RWPE2 (cell line): ENCODE data around the gene HPD.

ENCODE experiments used
- ATAC-seq: fragments of 200-7000 bp; cut with Tn5 transposase; 3 replicates; pipeline ENCODE4 v1.9.1; 2021; ENCODE audit warnings: low read depth
- DNase-seq: peaks from one replicate; pipeline ENCODE4 v3.0.0-alpha.2; 2020; ENCODE audit warnings: low spot score
- H3K27ac ChIP-seq: fragments of 450-650 bp; 2 replicates; pipeline ENCODE4 v1.5.1; 2017; ENCODE audit warnings: mild to moderate bottlenecking; ENCODE audit not compliant: poor library complexity, severe bottlenecking
- H3K27me3 ChIP-seq: fragments of 250-450 bp; sonication (Bioruptor Pico); 2 replicates; pipeline ENCODE4 v1.5.1; 2021; ENCODE audit warnings: mild to moderate bottlenecking, moderate library complexity; ENCODE audit not compliant: insufficient read depth, poor library complexity, severe bottlenecking
- H3K36me3 ChIP-seq: fragments of 250-450 bp; sonication (Bioruptor Pico); 2 replicates; pipeline ENCODE4 v1.5.1; 2020; ENCODE audit warnings: low read depth, mild to moderate bottlenecking, moderate library complexity
- H3K4me1 ChIP-seq: fragments of 250-450 bp; sonication (Bioruptor Pico); 2 replicates; pipeline ENCODE4 v1.5.1; 2021; ENCODE audit warnings: mild to moderate bottlenecking, moderate library complexity; ENCODE audit not compliant: insufficient read depth, poor library complexity, severe bottlenecking
- H3K4me3 ChIP-seq: fragments of 250-450 bp; sonication (Bioruptor Pico); 2 replicates; pipeline ENCODE4 v1.5.1; 2021; ENCODE audit warnings: mild to moderate bottlenecking, moderate library complexity; ENCODE audit not compliant: severe bottlenecking
- H3K9me3 ChIP-seq: fragments of 250-450 bp; sonication (Bioruptor Pico); 2 replicates; pipeline ENCODE4 v1.5.1; 2021; ENCODE audit warnings: mild to moderate bottlenecking, moderate library complexity; ENCODE audit not compliant: severe bottlenecking
- TF ChIP-seq, protein P1 (sequence below): fragments of 450-650 bp; IDR thresholded peaks from one replicate; pipeline ENCODE4 v1.5.1; 2017; ENCODE audit warnings: mild to moderate bottlenecking, moderate library complexity; ENCODE audit not compliant: poor library complexity, severe bottlenecking

Gene HPD

DNA sequence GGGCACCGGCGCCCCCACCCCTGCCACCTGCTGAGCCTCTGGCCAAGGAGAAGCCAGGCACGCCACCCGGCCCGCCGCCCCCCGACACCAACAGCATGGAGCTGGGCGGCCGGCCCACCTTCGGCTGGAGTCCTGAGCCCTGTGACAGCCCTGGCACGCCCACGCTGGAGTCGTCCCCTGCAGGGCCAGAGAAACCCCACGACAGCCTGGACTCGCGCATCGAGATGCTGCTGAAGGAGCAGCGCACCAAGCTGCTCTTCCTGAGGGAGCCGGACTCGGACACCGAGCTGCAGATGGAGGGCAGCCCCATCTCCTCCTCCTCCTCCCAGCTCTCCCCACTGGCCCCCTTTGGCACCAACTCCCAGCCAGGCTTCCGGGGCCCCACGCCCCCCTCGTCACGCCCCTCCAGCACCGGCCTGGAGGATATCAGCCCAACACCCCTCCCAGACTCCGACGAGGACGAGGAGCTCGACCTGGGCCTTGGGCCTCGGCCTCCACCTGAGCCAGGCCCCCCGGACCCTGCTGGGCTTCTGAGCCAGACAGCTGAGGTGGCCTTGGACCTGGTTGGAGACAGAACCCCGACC, 48.3 kb downstream of the HPD start:
- DNase-seq (no peak), ATAC-seq (no peak)
- TF ChIP-seq, protein P1, sequence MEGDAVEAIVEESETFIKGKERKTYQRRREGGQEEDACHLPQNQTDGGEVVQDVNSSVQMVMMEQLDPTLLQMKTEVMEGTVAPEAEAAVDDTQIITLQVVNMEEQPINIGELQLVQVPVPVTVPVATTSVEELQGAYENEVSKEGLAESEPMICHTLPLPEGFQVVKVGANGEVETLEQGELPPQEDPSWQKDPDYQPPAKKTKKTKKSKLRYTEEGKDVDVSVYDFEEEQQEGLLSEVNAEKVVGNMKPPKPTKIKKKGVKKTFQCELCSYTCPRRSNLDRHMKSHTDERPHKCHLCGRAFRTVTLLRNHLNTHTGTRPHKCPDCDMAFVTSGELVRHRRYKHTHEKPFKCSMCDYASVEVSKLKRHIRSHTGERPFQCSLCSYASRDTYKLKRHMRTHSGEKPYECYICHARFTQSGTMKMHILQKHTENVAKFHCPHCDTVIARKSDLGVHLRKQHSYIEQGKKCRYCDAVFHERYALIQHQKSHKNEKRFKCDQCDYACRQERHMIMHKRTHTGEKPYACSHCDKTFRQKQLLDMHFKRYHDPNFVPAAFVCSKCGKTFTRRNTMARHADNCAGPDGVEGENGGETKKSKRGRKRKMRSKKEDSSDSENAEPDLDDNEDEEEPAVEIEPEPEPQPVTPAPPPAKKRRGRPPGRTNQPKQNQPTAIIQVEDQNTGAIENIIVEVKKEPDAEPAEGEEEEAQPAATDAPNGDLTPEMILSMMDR, result no peak
- Histone ChIP-seq H3K4me1 (peaks cover 9% of the 10 kb centered on the region), H3K27me3 (no peaks in the 10 kb centered on the region), H3K27ac (no peak overlapping the region), H3K4me3 (no peak overlapping the region), H3K9me3 (no peaks in the 10 kb centered on the region), H3K36me3 (peaks cover 64% of the 10 kb centered on the region)

DNA sequence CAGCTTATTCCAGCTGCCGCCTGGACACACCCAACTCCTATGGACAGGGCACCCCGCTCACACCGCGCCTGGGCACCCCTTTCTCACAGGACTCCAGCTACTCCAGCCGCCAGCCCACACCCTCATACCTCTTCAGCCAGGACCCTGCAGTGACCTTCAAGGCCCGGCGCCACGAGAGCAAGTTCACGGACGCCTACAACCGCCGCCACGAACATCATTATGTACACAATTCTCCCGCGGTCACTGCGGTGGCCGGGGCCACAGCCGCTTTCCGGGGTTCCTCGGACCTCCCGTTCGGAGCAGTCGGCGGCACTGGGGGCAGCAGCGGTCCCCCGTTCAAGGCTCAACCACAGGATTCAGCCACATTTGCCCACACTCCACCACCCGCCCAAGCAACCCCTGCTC, 48.9 kb downstream of the HPD start:
- Histone ChIP-seq H3K4me1 (peaks cover 9% of the 10 kb centered on the region), H3K9me3 (no peaks in the 10 kb centered on the region), H3K36me3 (peaks cover 58% of the 10 kb centered on the region), H3K4me3 (no peak overlapping the region), H3K27ac (no peak overlapping the region), H3K27me3 (no peaks in the 10 kb centered on the region)
- TF ChIP-seq, protein P1, result no peak
- peak; percentile 68 for DNase-seq
- ATAC-seq, result no peak

DNA sequence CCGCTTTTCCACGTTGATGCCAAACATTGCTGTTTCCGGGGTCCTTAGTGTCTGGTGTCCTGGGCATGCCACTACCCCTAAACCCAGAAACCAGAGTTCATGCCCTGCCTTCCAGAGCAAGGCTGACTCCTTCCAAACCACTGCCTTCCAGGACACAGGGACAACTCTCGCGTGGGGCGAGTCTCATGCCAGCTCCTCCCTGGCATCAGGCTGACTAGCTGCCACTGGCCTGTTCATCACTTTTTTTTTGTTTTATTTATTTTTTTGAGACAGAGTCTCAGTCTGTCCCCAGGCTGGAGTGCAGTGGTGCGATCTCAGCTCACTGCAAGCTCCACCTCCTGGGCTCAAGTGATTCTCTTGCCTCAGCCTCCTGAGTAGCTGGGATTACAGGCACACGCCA, 50.0 kb downstream of the HPD start:
- TF ChIP-seq, protein P1, result no peak
- Histone ChIP-seq H3K27me3 (no peaks in the 10 kb centered on the region), H3K27ac (no peak overlapping the region), H3K4me1 (peaks cover 9% of the 10 kb centered on the region), H3K36me3 (peaks cover 52% of the 10 kb centered on the region), H3K9me3 (no peaks in the 10 kb centered on the region), H3K4me3 (no peak overlapping the region)
- ATAC-seq, result no peak
- no peak for DNase-seq

DNA sequence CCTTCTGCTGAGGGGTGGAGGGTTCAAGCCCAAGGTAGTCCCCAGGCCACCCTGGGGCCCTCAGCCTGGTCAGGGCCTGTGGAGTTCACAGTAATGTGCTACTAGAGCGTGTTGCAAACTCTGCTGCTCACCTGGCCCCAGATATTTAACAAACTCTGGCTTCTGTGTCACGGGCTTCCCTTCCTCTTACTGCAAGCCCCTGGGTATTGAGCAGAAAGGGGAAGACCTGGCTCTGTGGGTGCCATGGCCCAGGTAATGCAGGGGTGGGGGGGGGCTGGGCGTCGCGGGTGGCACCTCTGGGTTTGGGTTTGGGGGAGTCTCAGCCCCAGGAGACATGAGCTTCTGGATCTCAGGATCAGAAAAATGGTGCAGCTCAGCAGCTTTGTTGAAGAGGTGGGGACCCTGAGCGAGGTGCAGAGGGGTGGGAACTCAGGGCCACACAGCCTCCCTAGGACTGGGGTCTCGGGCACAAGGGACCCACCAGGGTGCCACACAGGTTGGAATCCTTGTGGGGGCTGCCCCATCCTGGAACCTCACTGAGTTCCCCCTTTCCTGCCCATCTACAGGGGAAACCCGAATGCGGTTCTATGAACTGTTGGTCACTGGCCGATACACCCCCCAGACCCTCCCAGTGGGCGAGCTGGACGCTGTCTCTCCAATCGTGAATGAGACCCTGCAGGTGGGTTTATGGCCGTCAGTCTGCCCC, 50.9 kb downstream of the HPD start:
- peak overlapping the region; percentile 100 for H3K27ac ChIP-seq
- H3K36me3 ChIP-seq, result peaks cover 44% of the 10 kb centered on the region
- no peak overlapping the region for H3K4me3 ChIP-seq
- peaks cover under 1% of the 10 kb centered on the region for H3K4me1 ChIP-seq
- DNase-seq (no peak), ATAC-seq (no peak)
- H3K9me3 ChIP-seq, result no peaks in the 10 kb centered on the region
- H3K27me3 ChIP-seq, result no peaks in the 10 kb centered on the region
- TF ChIP-seq, protein P1, result no peak
